Smooth muscle cell of the pulmonary artery (primary cell): ENCODE measurements around the gene TMEM253. TPM values are rescaled to one million over a fixed set of nuclear protein-coding genes. Genes with fewer than 3 reads are reported as not detected.

Source experiments
- total RNA-seq: library from RNA; depleted of rRNA; stranded (reverse); fragments of >200 nt; gene quantifications from 2 replicates; pipeline ENCODE4 v1.2.3, GENCODE V29; 2014

Gene TMEM253
- 0.13 TPM in 1 of 2 replicates, not detected in the other for total RNA-seq

DNA sequence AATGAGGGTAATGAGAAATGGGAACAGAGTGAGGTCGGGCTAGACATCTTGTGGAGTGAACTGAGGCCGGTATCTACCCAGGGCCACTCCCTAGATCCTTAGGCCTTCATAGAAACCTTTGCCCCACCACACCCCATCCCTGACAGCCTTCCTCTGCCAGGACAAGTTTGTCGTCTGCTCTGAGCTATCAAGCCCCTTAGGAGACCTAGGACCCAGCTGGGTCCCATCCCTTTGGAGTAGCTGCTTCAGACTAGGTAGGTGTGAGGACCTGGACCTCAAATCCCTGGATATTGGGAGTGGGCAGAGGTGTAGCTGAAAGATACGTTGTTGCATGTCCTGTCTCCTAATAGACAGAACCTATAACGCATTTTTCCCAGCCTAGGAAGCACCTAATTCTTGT is at the start of gene TMEM253:
TMEM253 (plus strand) TSS at position 136 of the 400 bp plus-strand sequence. CDS start 278 bp downstream, outside the sequence.

GRCh38 chr14:21057803-21058675 is 42.8 kb upstream of the TMEM253 start, which contains the start of gene RNASE8:
Gene RNASE8 (plus strand): TSS chr14:21057822. CDS start chr14:21057893, 71 bp downstream.

DNA sequence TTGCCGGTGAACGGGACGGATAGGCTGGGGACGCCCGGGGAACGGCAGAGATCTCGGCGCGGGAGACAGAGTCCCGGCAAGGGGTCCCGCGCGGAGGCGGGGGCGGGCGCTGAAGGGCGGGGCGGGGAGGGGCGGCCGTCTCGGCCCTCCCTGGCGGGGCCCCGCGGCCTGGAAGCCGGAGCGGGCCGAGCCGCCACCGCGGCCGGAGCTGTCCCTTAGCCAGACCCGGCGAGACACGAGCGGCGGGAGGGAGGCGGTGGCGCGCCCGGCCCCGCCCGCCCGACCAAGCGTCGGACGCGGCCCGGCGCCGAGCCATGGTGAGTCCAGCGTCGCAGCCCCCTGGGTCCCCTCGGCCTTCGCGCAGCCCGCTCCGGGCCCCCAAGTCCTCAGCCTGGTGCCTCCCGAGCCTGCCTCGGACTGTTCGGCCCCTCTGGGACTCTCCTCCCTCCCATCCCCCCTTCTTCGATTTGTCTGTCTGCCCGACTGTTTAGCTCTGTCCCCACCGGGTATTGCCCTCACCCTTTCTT is 30.7 kb upstream of the TMEM253 start, which contains the start of gene ARHGEF40:
ARHGEF40 (plus strand) TSS at position 222 of the 527 bp plus-strand sequence; CDS start at position 315, 93 bp downstream.

GRCh38 chr14:21098076-21098891 is 2.6 kb upstream of the TMEM253 start, which contains the start of gene ZNF219:
Gene ZNF219 (minus strand): TSS chr14:21098655. CDS start chr14:21093591, 5,064 bp downstream.

Other genes with a start within 250 kb of the TMEM253 start
- gene RNASE3, start 209.7 kb upstream of the TMEM253 start, total RNA-seq = not detected in 2 replicates
- gene RNASE2, start 145.6 kb upstream of the TMEM253 start, total RNA-seq = not detected in 2 replicates
- 24.9 and 26.3 TPM in 2 replicates for gene METTL17, start 111.1 kb upstream of the TMEM253 start, total RNA-seq
- gene SLC39A2, start 101.8 kb upstream of the TMEM253 start, total RNA-seq = not detected in 2 replicates
- 0.50 and 1.0 TPM in 2 replicates for gene NDRG2, start 76.0 kb upstream of the TMEM253 start, total RNA-seq
- gene TPPP2, start 70.8 kb upstream of the TMEM253 start, total RNA-seq = not detected in 2 replicates
- not detected in 2 replicates for gene RNASE13, start 66.3 kb upstream of the TMEM253 start, total RNA-seq
- gene RNASE7, start 58.7 kb upstream of the TMEM253 start, total RNA-seq = not detected in 2 replicates
- not detected in 2 replicates for gene RNASE8, start 43.2 kb upstream of the TMEM253 start, total RNA-seq
- gene ARHGEF40, start 30.8 kb upstream of the TMEM253 start, total RNA-seq = 36.0 and 49.3 TPM in 2 replicates
- gene ZNF219, start 2.4 kb upstream of the TMEM253 start, total RNA-seq = 4.2 and 8.4 TPM in 2 replicates
- gene OR5AU1, start 55.0 kb downstream of the TMEM253 start, total RNA-seq = not detected in 2 replicates
- gene HNRNPC, start 168.4 kb downstream of the TMEM253 start, total RNA-seq = 493 and 531 TPM in 2 replicates
- gene RPGRIP1, start 179.0 kb downstream of the TMEM253 start, total RNA-seq = not detected in 2 replicates